Omental fat pad (tissue), 4 donors: ENCODE measurements around the gene CLEC4A. TPM values are rescaled to one million over a fixed set of nuclear protein-coding genes. Genes with fewer than 3 reads are reported as not detected.
"Not testable (repeated sequence)": the region's sequence is repeated elsewhere in the genome, so short reads cannot be mapped to it uniquely, and the experiment has no call there.

Experiments used
- ATAC-seq: fragments of 150-250 bp; one replicate; pipeline ENCODE4 v1.9.1; 2016; ENCODE audit warnings: mild to moderate bottlenecking, moderate library complexity; ENCODE audit not compliant: low FRiP score
- DNase-seq: peaks from one replicate; pipeline ENCODE4 v3.0.0-alpha.2; 2019; ENCODE audit warnings: low spot score
- total RNA-seq, 4 donors: library from RNA; depleted of rRNA; stranded (reverse); fragments of >200 nt; gene quantifications; one replicate each; pipeline ENCODE4 v1.1.0, GENCODE V29; 2016
- TF ChIP-seq, protein P1 (sequence below), 3 donors: fragments of 450-650 bp; IDR thresholded peaks; one replicate each; pipeline ENCODE4 v1.5.1; 2016 to 2017; ENCODE audit warnings: antibody characterized with exemption in 3 of 3, mild to moderate bottlenecking in 3 of 3, moderate library complexity in 2 of 3

Gene CLEC4A
- total RNA-seq, 4 donors from 2014 or later, result 0.46 to 21.4 (median 4.9) TPM

DNA sequence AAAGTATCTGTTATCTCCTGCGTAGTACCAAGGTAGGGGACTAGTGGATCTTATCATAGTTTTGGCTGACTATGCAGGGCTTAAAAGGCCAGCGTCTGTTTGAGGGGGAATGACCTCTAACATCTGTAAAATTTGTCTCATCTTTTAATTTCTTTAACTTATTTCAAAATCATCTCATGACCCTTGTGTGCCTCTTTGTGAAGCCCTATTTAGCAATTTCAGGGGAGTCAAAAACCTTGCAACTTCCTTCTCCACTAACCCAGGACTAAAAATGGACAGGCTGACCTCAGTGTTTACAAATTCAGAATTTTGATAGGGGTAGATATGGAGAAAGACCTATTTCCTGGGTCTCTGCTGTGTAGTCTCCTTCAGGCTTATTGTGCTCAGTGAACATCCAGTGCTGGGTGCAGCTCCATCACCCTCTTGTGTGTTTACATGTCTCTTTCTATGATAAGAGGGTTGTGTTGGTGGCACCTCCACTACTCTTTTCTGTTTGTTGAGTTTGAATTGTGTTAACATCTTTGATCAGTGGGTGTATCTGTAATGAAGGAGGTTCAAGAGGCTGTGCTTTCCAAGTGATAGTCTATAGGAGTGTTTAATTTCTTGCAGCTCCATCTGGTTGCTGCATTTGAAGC is 27.0 kb upstream of the CLEC4A start:
- ATAC-seq, result no peak
- no peak for DNase-seq
- TF ChIP-seq, protein P1, sequence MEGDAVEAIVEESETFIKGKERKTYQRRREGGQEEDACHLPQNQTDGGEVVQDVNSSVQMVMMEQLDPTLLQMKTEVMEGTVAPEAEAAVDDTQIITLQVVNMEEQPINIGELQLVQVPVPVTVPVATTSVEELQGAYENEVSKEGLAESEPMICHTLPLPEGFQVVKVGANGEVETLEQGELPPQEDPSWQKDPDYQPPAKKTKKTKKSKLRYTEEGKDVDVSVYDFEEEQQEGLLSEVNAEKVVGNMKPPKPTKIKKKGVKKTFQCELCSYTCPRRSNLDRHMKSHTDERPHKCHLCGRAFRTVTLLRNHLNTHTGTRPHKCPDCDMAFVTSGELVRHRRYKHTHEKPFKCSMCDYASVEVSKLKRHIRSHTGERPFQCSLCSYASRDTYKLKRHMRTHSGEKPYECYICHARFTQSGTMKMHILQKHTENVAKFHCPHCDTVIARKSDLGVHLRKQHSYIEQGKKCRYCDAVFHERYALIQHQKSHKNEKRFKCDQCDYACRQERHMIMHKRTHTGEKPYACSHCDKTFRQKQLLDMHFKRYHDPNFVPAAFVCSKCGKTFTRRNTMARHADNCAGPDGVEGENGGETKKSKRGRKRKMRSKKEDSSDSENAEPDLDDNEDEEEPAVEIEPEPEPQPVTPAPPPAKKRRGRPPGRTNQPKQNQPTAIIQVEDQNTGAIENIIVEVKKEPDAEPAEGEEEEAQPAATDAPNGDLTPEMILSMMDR (IDR thresholded peaks at IDR 0.05), result no peak

- DNase-seq, result no peak
- TF ChIP-seq, protein P1 (IDR thresholded peaks at IDR 0.05), result no peak
- no peak for ATAC-seq
Observed at GRCh38 chr12:8099235-8099634, 24.2 kb upstream of the CLEC4A start.

GRCh38 chr12:8108808-8109398 is 14.5 kb upstream of the CLEC4A start:
- TF ChIP-seq, protein P1 (IDR thresholded peaks at IDR 0.05), result peak in 2 of 3 donors; percentile 64 to 92
- DNase-seq, result peak; percentile 70
- ATAC-seq, result no peak

DNA sequence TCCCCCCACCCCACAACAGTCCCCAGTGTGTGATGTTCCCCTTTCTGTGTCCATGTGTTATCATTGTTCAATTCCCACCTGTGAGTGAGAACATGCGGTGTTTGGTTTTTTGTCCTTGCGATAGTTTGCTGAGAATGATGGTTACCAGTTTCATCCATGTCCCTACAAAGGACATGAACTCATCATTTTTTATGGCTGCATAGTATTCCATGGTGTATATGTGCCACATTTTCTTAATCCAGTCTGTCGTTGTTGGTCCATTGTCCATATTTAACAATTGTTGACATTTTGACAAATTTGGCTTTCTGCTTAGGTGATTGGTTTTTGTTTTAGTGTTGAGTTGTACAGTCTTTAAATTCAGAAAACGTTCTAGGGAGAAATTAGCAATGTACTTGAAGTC is 10.3 kb upstream of the CLEC4A start:
- not testable (repeated sequence) for ATAC-seq, DNase-seq

DNA sequence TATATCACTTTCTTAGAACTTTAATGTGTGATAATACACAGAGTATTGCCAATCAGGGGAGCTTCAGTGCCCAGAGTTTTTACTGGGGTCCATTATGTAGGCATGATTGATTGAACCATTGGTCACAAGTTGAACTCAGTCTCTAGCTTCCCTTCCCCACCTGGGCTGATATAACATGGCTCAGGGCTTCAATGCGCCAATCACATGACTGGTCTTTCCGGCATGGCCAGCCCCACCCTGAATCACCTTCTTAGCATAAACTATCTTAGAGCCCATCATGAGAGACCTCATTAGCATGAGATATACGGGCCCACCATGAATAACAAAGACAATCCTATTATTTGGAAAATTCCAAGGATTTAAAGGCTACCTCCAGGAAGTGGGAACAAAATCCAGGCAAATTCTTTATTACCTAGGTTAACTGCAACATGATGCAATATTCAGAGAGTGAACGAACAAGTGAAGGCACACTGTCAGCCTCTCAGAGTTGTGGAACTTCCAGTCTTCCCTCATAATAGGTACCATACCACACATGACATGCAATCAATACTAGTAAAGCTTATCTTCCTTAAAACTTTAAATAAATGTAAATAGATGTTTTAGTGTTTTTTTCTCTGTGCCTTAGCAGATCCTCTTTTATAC is 3.2 kb upstream of the CLEC4A start:
- ATAC-seq (no peak), DNase-seq (no peak)
- TF ChIP-seq, protein P1 (IDR thresholded peaks at IDR 0.05), result no peak

DNA sequence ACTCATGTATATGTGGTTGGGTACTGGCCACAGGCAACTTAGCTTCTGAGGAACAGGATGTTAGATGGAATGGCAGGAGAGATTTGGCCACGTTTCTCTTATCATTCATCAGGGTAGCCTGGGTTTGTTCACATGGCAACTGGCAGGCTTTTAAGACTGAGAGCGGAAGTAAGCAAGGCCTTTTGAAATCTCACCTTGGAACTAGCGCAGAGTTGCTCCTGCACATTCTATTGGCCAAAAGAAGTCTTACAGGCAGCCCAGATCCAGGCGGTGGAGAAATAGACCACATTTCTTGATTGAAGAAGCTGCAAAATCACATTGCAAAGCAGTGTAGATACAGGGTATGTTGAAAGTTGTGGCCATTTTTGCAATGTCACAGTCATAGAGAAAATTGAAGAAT is 3.7 kb downstream of the CLEC4A start:
- ATAC-seq, result no peak

DNA sequence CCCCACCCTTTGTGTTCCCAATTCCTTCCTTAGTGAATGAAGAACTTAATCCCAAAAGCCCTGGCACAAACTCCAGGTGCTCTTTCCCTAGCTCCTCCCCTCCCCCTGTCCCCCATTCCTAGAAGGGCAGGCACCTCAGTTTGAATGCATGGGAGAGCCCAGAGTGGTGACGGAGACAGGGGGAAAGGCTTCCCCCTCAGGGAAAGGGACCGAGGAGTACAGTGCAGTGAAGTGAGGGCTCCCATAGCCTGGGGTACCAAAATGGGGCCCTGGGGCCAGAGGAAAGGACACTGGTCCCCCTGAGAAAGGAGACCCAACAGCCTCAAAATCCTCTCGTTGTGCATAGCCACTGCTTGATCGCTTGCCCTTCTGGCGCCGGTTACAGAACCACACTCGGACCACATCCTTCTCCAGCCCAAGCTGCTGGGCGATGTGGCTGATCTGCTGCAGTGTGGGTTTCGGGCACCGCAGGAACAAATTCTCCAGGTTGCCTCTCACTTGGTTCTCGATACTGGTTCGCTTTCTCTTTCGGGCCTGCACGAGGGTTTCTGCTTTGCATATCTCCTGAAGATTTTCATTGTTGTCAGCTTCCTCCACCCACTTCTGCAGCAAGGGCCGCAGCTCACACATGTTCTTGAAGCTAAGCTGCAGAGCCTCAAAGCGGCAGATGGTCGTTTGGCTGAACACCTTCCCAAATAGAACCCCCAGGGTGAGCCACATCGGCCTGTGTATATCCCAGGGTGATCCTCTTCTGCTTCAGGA is 10.4 kb downstream of the CLEC4A start:
- not testable (repeated sequence) for ATAC-seq, DNase-seq

More for the DNA sequence above, 3.7 kb downstream of the CLEC4A start:
- TF ChIP-seq, protein P1 (IDR thresholded peaks at IDR 0.05), result no peak
- no peak for DNase-seq

- DNase-seq, ATAC-seq: not testable (repeated sequence)
Observed at GRCh38 chr12:8134398-8134930, 11.0 kb downstream of the CLEC4A start.

DNA sequence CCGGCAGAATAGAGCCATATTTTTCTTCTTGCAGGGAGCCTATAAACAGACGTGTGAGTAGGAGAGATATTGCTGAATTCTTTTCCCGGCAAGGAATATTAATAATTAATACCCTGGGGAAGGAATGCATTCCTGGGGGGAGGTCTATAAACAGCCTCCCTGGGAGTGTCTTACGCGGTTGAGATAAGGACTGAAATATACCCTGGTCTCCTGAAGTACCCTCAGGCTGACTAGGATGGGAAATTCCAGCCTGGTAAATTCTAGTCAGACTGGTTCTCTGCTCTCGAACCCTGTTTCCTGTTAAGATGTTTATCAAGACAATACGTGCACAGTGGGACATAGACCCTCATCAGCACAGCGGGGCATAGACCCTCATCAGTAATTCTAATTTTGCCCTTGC is 18.2 kb downstream of the CLEC4A start:
- not testable (repeated sequence) for ATAC-seq, DNase-seq
